Activated T-helper 1 cell treated with anti-CD3 and anti-CD28 coated beads, Interleukin-12 subunit alpha, Interleukin-12 subunit beta, Interleukin-2, Interleukin-4 antibody, amounts not matched to agents 30 ng/mL and 10 ng/mL and 1 ng/mL, durations not matched to agents 14 hours and 24 hours and 36 hours (primary cell): ENCODE data around the gene TECRL. TPM values are rescaled to one million over a fixed set of nuclear protein-coding genes. Genes with fewer than 3 reads are reported as not detected.

Experiments used
- DNase-seq: peaks from one replicate; pipeline ENCODE4 v3.0.0; 2021; ENCODE audit warnings: low spot score
- H3K27ac Mint-ChIP-seq: one replicate; pipeline ENCODE4 v1.8.0; 2021; ENCODE audit warnings: mild to moderate bottlenecking, mixed read lengths
- H3K27me3 Mint-ChIP-seq: one replicate; pipeline ENCODE4 v1.8.0; 2022; ENCODE audit warnings: mild to moderate bottlenecking, moderate library complexity, mixed read lengths; ENCODE audit not compliant: insufficient read depth
- H3K36me3 Mint-ChIP-seq: one replicate; pipeline ENCODE4 v1.8.0; 2021; ENCODE audit warnings: low read depth, mixed read lengths
- H3K4me1 Mint-ChIP-seq: one replicate; pipeline ENCODE4 v1.8.0; 2021; ENCODE audit warnings: low read depth, mixed read lengths
- H3K4me3 Mint-ChIP-seq: one replicate; pipeline ENCODE4 v1.8.0; 2021; ENCODE audit warnings: mild to moderate bottlenecking, moderate library complexity, mixed read lengths
- H3K9me3 Mint-ChIP-seq: one replicate; pipeline ENCODE4 v1.8.0; 2021; ENCODE audit warnings: mixed read lengths
- intact Hi-C: fragments of 100-400 bp; cut with micrococcal nuclease; formaldehyde crosslinking; loops from one replicate; pipeline ENCODE4 v1.15.1; 2024
- total RNA-seq: library from RNA; stranded (reverse); gene quantifications from 2 replicates; pipeline ENCODE4 v1.2.3, GENCODE V29; 2022

TECRL gene, protein sequence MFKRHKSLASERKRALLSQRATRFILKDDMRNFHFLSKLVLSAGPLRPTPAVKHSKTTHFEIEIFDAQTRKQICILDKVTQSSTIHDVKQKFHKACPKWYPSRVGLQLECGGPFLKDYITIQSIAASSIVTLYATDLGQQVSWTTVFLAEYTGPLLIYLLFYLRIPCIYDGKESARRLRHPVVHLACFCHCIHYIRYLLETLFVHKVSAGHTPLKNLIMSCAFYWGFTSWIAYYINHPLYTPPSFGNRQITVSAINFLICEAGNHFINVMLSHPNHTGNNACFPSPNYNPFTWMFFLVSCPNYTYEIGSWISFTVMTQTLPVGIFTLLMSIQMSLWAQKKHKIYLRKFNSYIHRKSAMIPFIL
- total RNA-seq, result not detected in 2 replicates

DNA sequence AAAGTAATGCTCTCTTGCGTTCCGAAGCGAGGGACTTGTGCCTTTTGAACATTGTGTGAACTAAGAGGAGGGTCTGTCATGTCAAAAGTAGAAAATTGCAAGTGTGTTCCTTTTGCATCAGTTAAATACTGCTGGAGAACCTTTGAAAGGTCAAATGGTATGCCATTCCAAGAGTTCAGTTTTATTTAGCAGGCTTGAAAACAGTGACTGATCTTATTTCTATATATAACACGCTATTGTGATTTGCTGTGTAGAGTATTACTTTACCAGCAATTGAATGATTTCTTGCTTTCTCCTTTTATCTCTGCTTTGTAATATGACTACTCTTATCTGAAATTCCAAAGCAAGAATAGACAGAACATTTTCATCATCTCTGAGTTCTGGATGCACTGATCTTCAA, at the start of gene TECRL:
Gene TECRL, minus strand, starts transcription at position 151 of the 400 bp plus-strand sequence. Its CDS starts 99 bp downstream, at position 52.
- no peak within 1 kb of the TSS for H3K27ac Mint-ChIP-seq
- H3K4me3 Mint-ChIP-seq, result no peak within 1 kb of the TSS
- DNase-seq, result no peak
- H3K27me3 Mint-ChIP-seq, result no peaks in the 10 kb centered on the region
- peaks cover 6% of the 10 kb centered on the region for H3K9me3 Mint-ChIP-seq
- H3K4me1 Mint-ChIP-seq, result no peaks in the 10 kb centered on the region
- intact Hi-C loops, result no loop called here
- no peaks in the 10 kb centered on the region for H3K36me3 Mint-ChIP-seq

DNA sequence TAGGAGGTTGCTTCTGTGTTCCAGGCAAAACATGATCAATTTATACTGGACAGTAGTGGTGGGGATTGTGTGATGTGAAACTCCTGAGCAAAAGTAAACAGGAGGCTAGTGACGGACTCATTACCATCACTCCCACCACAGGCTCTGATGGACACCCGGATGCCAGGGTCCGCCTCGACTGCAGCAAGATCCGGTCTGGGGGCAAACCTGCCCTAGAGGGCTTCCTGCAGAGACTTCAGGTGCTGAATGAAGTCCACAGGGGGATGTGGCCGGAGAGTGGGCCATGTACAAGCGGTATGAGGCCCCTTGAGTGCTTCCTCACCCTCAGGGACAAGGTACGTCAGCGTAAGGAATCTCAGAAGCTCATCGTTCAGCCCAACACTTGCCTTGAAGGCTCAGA, 23.4 kb upstream of the TECRL start:
- no peaks in the 10 kb centered on the region for H3K36me3 Mint-ChIP-seq
- intact Hi-C loops, result no loop called here
- DNase-seq, result no peak
- H3K27ac Mint-ChIP-seq, result no peak overlapping the region
- H3K9me3 Mint-ChIP-seq, result peaks cover 27% of the 10 kb centered on the region
- no peaks in the 10 kb centered on the region for H3K27me3 Mint-ChIP-seq
- no peaks in the 10 kb centered on the region for H3K4me1 Mint-ChIP-seq
- H3K4me3 Mint-ChIP-seq, result no peak overlapping the region

DNA sequence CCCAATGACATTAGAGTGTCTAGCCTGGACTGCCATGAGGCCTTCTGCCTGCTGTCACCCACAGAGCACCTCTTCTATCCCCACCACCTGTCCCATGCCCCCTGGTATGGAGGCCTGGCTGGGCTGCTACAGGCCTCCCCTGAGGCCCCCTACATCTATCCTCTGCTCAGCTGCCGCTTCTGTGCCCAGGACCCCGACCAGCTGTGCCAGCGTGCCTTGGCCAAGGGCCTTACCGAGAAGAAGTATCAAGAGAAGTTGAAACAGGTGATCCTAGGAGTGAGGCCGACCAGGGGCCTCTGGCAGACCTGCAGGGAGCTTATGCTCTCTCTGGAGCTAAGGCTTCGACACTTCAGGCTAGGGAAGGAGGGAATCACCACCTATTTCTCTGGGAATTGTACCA, 21.7 kb upstream of the TECRL start:
- Mint-ChIP-seq H3K27ac (no peak overlapping the region), H3K4me3 (no peak overlapping the region), H3K9me3 (peaks cover 27% of the 10 kb centered on the region), H3K27me3 (no peaks in the 10 kb centered on the region), H3K4me1 (no peaks in the 10 kb centered on the region), H3K36me3 (no peaks in the 10 kb centered on the region)
- DNase-seq, result no peak
- intact Hi-C loops, result no loop called here

DNA sequence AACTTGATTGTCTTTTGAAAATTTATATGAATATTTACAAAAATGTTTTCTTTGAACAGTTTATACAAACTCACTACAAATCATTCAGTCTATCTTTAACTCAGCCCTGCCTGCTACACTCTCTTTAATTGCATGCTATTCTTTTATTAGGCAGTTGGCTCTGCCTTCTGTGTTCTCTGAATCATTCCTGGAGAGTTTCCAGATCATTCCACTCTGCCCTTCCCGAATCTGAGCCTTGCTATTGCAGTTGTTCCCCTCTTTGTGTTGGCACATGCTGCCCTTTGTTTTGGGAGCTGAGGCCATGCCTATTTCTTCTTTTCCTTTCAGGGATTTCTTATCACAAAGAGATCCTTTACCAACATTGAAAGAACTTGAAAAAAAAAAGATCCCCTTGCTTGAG, 8.7 kb upstream of the TECRL start:
- H3K36me3 Mint-ChIP-seq, result no peaks in the 10 kb centered on the region

DNA sequence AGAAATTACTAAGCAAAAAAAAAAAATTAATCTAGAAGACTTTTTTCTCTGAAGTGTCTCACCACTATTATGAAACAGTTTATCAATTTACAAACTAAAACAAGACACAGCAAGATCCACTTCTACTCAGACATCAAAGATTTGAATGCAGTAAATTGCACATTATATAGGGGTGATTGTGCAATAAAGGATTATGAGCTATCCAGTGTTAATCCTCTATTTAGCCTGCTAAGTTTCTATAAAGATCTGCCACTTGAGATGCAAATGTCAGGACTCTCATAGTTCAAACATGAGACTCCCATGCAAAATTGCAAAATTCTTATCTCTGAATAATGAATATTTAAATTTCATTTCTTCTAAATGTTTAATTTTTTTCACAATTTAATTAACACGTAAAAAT, 2.2 kb downstream of the TECRL start:
- H3K36me3 Mint-ChIP-seq, result no peaks in the 10 kb centered on the region
- intact Hi-C loops, result no loop called here
- peaks cover 3% of the 10 kb centered on the region for H3K9me3 Mint-ChIP-seq
- H3K4me3 Mint-ChIP-seq, result no peak overlapping the region
- no peak overlapping the region for H3K27ac Mint-ChIP-seq
- no peaks in the 10 kb centered on the region for H3K27me3 Mint-ChIP-seq
- no peaks in the 10 kb centered on the region for H3K4me1 Mint-ChIP-seq
- no peak for DNase-seq

More for the DNA sequence above, 8.7 kb upstream of the TECRL start:
- no peak overlapping the region for H3K4me3 Mint-ChIP-seq
- H3K27ac Mint-ChIP-seq, result no peak overlapping the region
- H3K9me3 Mint-ChIP-seq, result no peaks in the 10 kb centered on the region
- intact Hi-C loops, result no loop called here
- no peak for DNase-seq
- no peaks in the 10 kb centered on the region for H3K27me3 Mint-ChIP-seq
- no peaks in the 10 kb centered on the region for H3K4me1 Mint-ChIP-seq

DNA sequence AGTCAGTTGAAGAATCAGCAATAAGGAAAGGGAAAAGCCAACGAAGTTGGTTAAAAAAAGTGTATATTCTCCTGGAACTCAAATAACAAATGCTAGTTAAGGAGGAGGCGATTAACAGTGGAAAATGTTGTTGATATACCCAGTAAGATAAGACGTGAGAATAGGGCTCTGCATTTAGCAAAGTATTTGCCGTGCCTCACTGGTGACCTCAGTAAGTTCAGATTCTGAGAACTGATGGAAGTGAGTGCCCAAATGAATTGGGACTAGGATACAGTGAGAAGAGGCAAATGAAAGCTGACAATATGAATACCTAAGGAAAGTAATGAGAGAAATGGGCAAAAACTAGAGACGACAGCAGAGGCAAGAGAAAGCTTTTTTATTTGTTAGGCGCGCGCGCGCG, 3.5 kb downstream of the TECRL start:
- Mint-ChIP-seq H3K27ac (no peak overlapping the region), H3K4me1 (no peaks in the 10 kb centered on the region), H3K9me3 (no peaks in the 10 kb centered on the region), H3K4me3 (no peak overlapping the region), H3K27me3 (no peaks in the 10 kb centered on the region), H3K36me3 (no peaks in the 10 kb centered on the region)
- DNase-seq, result no peak
- intact Hi-C loops, result no loop called here

DNA sequence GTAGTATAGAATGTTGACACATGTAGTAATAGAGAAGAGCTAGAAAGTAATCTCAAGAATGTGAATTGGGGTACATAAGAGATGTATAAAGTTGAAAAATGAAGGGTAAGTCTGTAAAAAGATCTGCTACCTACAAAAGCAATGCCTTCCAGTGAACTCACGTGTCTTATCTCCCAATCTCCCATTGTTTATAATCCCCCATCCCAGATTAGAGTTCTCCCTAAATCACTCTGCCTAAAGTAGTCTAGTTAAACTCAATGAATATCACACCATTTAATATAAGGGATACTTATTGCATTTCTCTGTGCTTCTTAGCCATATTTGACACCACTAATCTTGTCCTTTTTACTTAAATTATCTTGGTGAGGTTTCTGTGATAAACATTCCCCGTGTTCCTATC, 6.6 kb downstream of the TECRL start:
- intact Hi-C loops, result no loop called here
- Mint-ChIP-seq H3K27ac (no peak overlapping the region), H3K27me3 (no peaks in the 10 kb centered on the region)

DNA sequence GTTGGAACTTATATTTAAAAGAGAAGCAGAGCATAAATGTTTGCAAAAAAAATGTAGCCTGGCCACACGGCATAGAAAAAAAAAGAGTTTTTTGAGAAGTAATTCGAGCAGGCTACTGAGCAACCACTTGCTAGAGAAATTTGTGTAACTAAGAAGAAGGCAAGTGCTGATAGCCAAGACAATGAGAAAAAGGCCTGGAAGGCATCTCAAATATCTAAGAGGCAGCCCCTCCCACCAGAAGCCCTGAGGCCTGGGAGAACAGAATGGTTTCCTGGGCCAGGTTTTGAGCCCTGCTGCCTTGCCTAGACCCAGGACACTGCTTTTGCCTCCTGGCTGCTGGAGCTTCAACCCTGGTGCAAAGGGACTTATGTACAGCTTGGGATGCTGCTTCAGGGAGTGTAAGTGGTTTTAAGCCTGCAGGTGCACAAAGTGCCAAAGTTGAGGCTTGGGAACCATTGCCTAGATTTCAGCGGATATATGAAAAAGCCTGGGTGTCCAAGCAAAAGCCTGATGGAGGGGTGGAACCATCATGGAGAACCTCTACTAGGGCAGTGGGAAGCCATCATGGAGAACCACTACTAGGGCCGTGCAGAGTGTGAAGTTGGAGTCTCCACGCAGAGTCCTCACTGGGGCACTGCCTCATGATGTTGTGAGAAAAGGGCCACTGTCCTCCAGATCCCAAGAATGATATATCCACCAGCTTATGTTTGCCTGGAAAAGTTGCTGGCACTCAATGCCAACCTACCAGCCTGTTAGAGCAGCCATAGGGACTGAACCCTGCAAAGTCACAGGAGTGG, 9.7 kb downstream of the TECRL start:
- no peaks in the 10 kb centered on the region for H3K27me3 Mint-ChIP-seq
- H3K9me3 Mint-ChIP-seq, result peaks cover 8% of the 10 kb centered on the region
- DNase-seq, result no peak
- no peak overlapping the region for H3K27ac Mint-ChIP-seq
- no peaks in the 10 kb centered on the region for H3K36me3 Mint-ChIP-seq
- no peaks in the 10 kb centered on the region for H3K4me1 Mint-ChIP-seq
- intact Hi-C loops, result no loop called here
- no peak overlapping the region for H3K4me3 Mint-ChIP-seq

More for the DNA sequence above, 6.6 kb downstream of the TECRL start:
- no peaks in the 10 kb centered on the region for H3K4me1 Mint-ChIP-seq
- no peaks in the 10 kb centered on the region for H3K36me3 Mint-ChIP-seq
- H3K9me3 Mint-ChIP-seq, result peaks cover 8% of the 10 kb centered on the region
- H3K4me3 Mint-ChIP-seq, result no peak overlapping the region
- DNase-seq, result no peak

DNA sequence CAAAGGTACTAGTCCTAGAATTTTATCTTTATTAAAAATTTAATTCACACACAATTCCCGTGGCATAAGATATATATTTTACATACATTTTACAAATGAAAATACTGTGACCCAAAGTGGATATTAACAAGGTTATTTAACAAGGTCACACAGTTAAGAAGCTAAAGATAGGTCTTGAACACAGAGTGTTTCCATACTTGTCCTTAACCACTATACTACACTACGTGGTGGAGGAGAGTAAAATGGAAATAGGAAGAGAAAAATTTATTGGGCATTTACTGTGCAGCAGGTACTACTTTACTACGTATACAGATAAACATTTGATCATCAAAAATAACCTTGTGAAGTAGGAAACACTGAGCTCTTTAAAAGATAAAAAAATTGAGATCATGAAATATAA, 14.8 kb downstream of the TECRL start:
- H3K27me3 Mint-ChIP-seq, result no peaks in the 10 kb centered on the region
- intact Hi-C loops, result no loop called here
- peaks cover 5% of the 10 kb centered on the region for H3K9me3 Mint-ChIP-seq
- DNase-seq, result no peak
- no peak overlapping the region for H3K4me3 Mint-ChIP-seq
- H3K36me3 Mint-ChIP-seq, result no peaks in the 10 kb centered on the region
- H3K4me1 Mint-ChIP-seq, result no peaks in the 10 kb centered on the region
- H3K27ac Mint-ChIP-seq, result no peak overlapping the region

DNA sequence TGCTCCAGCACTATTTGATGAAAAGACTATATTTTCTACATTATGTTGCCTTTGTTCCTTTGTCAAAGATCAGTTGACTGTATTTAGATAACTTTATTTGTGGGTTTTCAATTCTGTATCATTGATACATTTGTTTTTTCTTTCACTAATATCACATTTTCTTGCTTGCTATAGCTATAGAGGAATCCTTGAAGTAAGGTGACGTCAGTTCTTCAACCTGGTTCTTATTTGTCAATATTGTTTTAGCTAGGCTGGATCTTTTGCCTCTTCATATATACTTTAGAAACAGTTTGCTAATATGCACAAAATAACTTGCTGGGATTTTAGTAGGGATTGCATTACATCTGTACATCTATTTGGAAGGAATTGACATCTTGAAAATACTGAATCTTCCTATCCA, 21.0 kb downstream of the TECRL start:
- intact Hi-C loops, result no loop called here
- no peaks in the 10 kb centered on the region for H3K27me3 Mint-ChIP-seq
- no peak overlapping the region for H3K4me3 Mint-ChIP-seq
- H3K9me3 Mint-ChIP-seq, result no peaks in the 10 kb centered on the region
- no peak for DNase-seq
- H3K36me3 Mint-ChIP-seq, result no peaks in the 10 kb centered on the region
- H3K4me1 Mint-ChIP-seq, result no peaks in the 10 kb centered on the region
- H3K27ac Mint-ChIP-seq, result no peak overlapping the region

DNA sequence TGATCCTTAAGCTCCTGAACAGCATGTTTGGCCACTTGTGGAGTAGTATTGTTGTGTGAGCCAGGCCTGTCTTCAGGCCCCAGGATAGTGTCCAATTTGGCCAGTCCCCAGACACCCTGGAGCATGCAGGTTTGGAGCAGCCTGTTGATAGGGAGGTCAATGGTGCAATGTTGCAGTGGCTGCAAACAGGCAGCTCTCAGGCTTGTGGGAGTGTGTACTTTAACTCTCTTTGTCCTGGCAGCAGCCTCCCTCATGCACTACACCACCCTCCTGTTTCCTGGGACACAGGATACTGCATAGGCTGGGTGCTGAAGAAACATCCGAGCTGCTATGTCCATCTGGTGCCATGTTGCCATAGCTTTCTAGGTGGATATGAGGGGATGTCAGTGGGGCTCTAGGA, 24.0 kb downstream of the TECRL start:
- no peaks in the 10 kb centered on the region for H3K9me3 Mint-ChIP-seq
- no peak for DNase-seq
- H3K36me3 Mint-ChIP-seq, result no peaks in the 10 kb centered on the region
- no peak overlapping the region for H3K27ac Mint-ChIP-seq
- intact Hi-C loops, result no loop called here
- H3K4me1 Mint-ChIP-seq, result no peaks in the 10 kb centered on the region
- no peaks in the 10 kb centered on the region for H3K27me3 Mint-ChIP-seq
- H3K4me3 Mint-ChIP-seq, result no peak overlapping the region

DNA sequence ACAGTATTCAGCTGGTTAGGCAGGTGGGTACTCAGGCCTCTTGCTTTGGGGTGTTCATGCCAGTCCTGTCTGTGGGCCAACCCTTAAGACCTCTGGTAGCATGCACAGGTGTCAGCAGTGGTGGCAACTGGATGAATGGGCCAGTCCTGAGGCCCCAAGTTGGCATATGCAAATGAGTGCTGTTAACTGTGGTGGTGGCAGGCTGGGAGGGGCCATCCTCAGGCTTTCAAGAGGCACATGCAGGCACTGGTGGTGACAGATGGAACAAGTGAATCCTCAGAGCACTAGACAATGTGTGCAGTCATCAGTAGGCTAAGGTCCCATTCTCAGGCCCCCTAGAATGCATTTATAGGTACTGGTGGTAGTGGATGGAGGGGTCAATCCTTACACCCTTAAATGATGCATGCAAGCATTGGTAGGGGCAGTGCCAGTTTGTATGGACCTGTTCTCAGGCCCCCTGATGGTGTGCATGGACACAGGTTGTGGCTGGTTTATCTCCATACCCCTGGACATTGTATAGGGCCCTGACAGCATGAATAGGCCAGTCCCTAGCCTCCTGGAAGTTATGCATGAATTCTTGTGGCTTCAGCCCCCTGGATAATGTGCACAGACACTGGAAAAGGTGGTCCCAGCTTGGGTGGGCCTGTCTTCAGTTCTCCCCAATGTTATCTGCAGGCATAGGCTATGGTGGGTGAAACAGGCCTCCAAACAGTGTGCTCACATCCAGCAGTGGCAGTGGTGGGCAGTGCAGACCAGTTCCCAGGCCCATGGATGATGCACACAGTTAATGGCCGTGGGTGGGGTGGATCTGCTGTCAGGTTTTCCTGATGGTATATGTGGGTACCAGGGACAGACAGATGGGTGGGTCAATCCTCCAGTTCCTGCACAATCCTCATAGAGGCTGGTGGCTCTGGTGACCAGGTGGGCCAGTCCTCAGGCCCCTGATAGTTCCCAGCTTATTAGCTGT, 24.7 kb downstream of the TECRL start:
- H3K9me3 Mint-ChIP-seq, result no peaks in the 10 kb centered on the region
- intact Hi-C loops, result no loop called here
- H3K36me3 Mint-ChIP-seq, result no peaks in the 10 kb centered on the region
- H3K4me3 Mint-ChIP-seq, result no peak overlapping the region
- H3K27me3 Mint-ChIP-seq, result no peaks in the 10 kb centered on the region
- DNase-seq, result no peak
- H3K4me1 Mint-ChIP-seq, result no peaks in the 10 kb centered on the region
- H3K27ac Mint-ChIP-seq, result no peak overlapping the region
